Breast epithelium (tissue), 3 donors: ENCODE results near the gene ZNF470.

Experiments
- CTCF ChIP-seq, 3 donors: fragments of 450-650 bp; IDR thresholded peaks; one replicate each; pipeline ENCODE4 v1.5.1; 2016 to 2017; ENCODE audit warnings: antibody characterized with exemption in 3 of 3, mild to moderate bottlenecking in 3 of 3, moderate library complexity in 3 of 3
- POLR2A ChIP-seq: fragments of 450-650 bp; IDR thresholded peaks from one replicate; pipeline ENCODE4 v1.6.1; 2016; ENCODE audit warnings: antibody characterized with exemption, mild to moderate bottlenecking, moderate library complexity
- POLR2AphosphoS5 ChIP-seq, 3 donors: sonication (generic); formaldehyde crosslinking; IDR thresholded peaks; one replicate each; pipeline ENCODE4 v1.6.1; 2017; ENCODE audit warnings: antibody characterized with exemption in 3 of 3

GRCh38 chr19:56601375-56601774, 34.1 kb downstream of the ZNF470 start:
- TF ChIP-seq POLR2AphosphoS5 (IDR thresholded peaks at IDR 0.05) (no peak), CTCF (IDR thresholded peaks at IDR 0.05) (no peak), POLR2A (no peak)
